AG08395 (cell line): ENCODE results near the gene GRIP2.

Source experiments
- DNase-seq: peaks from one replicate; pipeline ENCODE4 v3.0.0; 2012; ENCODE audit warnings: mixed read lengths, low spot score

Gene GRIP2

GRCh38 chr3:14451844-14452739, 88.0 kb downstream of the GRIP2 start:
- DNase-seq: peak; percentile 89

GRCh38 chr3:14450922-14451606, 89.1 kb downstream of the GRIP2 start:
- no peak for DNase-seq

GRCh38 chr3:14450506-14450905, 89.6 kb downstream of the GRIP2 start:
- DNase-seq: no peak

- DNase-seq: no peak
Observed at GRCh38 chr3:14448756-14449727, 91.1 kb downstream of the GRIP2 start.

- no peak for DNase-seq
Observed at GRCh38 chr3:14448063-14448462, 92.1 kb downstream of the GRIP2 start.

- no peak for DNase-seq
Observed at GRCh38 chr3:14446988-14447570, 93.1 kb downstream of the GRIP2 start.

- DNase-seq: no peak
Observed at GRCh38 chr3:14445773-14446172, 94.4 kb downstream of the GRIP2 start.

GRCh38 chr3:14444380-14444779, 95.8 kb downstream of the GRIP2 start:
- DNase-seq: no peak

- peak; percentile 35 for DNase-seq
Observed at GRCh38 chr3:14441920-14442300, 98.2 kb downstream of the GRIP2 start.

- DNase-seq: peak; percentile 46
Observed at GRCh38 chr3:14441240-14441919, 98.8 kb downstream of the GRIP2 start.

- no peak for DNase-seq
Observed at GRCh38 chr3:14440531-14441239, 99.5 kb downstream of the GRIP2 start.

- DNase-seq: no peak
Observed at GRCh38 chr3:14440168-14440518, 100.0 kb downstream of the GRIP2 start.

- DNase-seq: no peak
Observed at GRCh38 chr3:14439501-14440167, 100.5 kb downstream of the GRIP2 start.
